GM18505 (cell line): ENCODE results near the gene UTP4.

Source experiments
- ATAC-seq: cut with Tn5 transposase; IDR thresholded peaks from one replicate; pipeline ENCODE4 v1.9.1; 2021; ENCODE audit not compliant: unreplicated experiment
- POLR2A ChIP-seq: IDR thresholded peaks from 4 replicates; pipeline ENCODE4 v1.6.1; 2011; ENCODE audit warnings: borderline replicate concordance; ENCODE audit not compliant: insufficient read depth, insufficient read length; ENCODE audit errors: extremely low read depth

Gene UTP4

DNA sequence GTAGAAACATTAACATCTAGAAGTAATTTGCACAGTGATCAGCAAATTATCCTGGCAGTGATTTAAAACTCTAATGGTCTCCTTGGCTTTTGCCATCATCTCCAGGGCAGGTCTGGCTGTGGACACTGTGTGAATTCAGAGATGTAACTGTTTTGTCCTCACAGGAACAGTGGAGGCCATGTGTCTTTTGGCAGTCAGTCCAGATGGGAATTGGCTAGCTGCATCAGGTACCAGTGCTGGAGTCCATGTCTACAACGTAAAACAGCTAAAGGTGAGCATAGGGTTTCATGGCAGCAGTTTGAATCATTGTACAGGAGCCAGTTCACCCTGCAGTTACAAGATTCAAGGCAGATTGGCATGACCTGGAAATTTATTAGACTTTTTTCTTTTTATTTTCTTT lies 27.7 kb downstream of the UTP4 start:
- ATAC-seq = no peak
- no peak for TF ChIP-seq POLR2A

DNA sequence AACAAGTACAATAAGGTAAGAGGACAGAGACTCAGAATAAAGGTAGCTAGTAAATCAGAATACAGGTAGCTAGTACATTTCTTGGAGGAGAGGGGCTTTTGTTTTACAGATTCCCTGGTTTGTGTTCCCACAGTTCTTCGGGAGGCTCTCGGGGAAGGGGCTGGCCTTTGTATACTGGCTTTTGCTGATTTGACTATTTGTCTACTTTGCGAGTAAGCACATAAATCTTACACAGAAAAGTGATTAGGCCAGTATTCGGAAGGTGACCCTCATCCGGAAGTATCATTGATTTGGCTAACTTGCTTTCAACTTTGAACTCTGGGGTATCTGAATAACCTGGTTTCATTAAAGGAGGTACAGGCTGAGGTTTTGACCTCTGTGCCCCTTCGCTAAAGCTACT lies 33.1 kb downstream of the UTP4 start:
- no peak for ATAC-seq
- TF ChIP-seq POLR2A = no peak

DNA sequence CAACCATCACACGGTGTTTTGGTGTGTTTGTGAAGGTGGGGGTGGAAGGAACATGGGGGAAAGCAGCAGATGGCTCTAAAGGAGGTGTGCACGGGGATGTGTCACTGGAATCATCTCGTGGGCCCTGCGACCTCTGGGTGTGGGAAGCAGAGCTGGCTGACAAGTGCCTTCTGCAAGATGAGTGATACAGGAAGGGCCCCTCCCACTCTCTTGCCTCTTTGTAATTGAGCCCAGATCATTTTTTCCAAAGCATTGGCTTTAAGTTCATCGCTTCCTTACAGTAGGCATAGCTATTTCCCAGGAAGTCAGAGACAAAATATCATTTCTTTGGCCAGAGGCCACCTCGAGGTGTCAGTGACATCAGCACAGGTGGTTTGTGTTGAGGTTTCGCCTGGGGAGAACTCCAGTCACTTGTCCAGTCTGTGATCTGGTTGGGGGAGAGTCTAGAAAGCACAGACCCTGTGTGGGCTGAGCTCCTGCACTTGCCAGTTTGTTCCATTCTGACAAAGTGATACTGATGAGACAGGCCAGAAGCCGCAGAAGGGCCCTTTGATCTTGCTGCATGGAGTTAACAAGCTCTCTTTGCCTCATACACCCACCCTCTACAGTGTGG lies 33.9 kb downstream of the UTP4 start:
- no peak for ATAC-seq
- no peak for TF ChIP-seq POLR2A

DNA sequence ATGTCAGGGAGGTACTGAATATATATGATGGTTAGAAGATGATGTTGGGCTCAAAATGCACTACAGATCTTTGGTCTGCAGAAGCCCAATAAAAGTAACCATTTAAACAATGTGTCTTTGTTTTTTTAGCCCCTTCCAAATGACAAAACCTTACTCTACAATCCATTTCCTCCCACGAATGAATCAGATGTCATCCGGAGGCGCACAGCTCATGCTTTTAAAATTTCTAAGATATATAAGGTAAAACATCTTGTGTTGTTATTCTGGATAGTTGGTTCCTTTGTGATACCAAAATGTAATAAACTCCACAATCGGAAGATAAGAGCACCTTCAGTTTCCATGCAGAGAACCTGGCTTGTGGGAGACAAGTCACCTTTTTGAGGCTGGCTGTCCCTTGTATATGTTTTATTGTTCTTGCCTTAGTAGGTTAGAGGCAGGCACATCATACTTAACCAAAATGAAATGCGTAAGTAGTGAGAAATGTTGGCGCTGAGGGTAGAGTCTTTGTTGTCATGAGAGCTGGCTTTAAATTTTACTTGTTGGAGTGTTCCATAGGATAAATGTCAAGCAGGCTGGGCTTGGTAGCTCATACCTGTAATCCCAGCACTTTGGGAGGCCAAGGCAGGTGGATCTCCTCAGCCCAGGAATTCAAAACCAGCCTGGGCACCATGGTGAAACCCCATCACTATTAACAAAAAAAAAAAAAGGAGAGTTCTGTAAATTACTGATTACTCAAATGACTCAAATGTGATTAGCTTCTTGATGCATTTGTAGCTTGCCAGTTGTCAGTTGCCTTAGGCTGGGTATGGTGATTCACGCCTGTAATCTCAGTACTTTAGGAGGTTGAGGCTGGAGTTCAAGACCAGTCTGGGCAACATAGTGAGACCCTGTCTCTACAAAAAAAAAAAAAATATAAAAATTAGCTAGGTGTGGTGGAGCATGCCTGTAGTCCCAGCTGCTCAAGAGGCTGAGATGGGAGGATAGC lies 34.8 kb downstream of the UTP4 start:
- TF ChIP-seq POLR2A = no peak
- ATAC-seq = no peak

DNA sequence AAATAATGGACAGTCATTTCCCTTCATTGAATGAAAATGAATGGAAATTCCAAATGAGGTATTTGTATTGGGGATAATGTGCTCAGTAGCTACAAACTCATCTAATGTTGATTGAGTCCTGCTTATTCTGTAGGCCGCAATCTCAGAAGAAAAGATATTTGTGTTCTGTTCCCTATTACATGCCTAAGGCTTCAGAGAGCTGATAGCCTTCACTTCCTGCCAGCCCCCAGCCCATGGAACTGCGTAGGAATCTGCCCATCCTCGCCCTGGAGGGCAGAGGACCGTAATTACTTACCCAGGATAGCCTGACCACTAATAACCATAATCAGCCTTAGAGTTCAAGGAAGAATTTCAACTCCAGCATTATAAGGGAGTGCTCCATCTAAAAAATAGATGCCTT lies 36.6 kb downstream of the UTP4 start:
- no peak for TF ChIP-seq POLR2A

DNA sequence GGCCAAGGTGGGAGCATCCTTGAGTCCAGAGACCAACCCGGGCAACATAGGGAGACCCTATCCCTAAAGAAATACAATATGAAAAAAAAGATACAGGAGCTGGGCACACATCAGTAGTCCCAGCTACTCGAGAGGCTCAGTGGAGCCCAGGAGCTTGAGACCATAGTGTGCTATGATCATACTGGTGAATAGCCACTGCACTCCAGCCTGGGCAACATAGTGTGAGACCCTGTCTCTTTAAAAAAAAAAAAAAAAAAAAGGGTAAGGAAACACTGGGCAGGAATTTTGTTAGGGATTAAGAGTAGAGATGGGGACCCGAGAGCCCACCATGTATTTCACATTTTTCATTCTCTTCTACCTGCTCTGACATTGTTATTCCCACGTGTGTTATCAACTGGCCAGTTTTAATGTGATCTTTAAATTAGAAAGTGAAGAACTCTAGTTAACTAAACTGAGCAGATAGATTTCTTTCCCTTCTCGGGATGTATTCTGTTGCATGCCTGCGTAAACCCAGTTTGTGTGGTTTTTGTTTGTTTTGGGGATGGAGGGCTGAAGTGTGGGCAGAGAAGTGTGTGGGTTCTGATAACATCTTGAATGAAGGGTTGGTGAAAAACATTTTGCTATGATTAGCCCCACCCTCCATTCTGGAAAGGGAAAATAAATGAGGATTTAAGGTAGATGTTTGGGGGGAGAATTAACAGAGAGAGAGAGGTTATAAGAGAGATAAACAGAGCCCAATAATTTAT lies 37.3 kb downstream of the UTP4 start:
- no peak for TF ChIP-seq POLR2A
- ATAC-seq = no peak

More for the DNA sequence above, 36.6 kb downstream of the UTP4 start:
- ATAC-seq = no peak

DNA sequence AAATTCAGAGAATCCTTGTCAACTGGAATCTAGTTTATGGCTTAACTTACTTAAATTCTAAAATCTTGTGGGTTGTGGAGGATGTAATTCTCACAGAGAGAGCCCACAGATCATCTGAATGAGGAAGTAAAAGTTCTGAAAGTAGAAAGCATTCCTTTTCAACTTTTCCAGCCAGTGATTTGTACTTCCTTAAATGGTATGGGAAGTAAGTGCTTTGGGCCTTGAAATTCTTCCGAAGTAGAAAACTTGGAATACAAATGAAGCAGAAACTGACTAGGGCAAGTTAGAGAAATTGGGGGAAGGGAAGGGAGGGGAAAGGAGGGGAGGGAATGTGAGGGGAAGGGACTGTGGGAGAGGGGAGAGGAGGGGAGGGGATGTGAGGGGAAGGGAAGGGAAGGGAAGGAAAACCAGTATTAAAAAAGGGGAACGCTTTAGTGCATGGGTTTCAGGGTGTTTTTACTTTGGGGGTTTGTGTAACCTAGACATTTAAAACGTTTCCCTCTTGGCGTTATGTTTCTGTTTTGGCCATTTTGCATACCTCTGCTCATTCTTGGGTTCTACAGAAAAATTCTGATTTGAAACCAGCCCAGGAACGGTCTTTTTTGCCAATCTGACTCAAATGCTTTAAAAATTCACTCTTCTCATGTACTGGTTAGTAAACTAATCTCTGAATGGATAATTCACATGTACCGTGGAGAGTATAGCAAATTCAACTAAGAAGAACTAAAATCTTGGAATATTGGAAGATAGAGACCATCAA lies 39.1 kb downstream of the UTP4 start:
- no peak for ATAC-seq
- no peak for TF ChIP-seq POLR2A

DNA sequence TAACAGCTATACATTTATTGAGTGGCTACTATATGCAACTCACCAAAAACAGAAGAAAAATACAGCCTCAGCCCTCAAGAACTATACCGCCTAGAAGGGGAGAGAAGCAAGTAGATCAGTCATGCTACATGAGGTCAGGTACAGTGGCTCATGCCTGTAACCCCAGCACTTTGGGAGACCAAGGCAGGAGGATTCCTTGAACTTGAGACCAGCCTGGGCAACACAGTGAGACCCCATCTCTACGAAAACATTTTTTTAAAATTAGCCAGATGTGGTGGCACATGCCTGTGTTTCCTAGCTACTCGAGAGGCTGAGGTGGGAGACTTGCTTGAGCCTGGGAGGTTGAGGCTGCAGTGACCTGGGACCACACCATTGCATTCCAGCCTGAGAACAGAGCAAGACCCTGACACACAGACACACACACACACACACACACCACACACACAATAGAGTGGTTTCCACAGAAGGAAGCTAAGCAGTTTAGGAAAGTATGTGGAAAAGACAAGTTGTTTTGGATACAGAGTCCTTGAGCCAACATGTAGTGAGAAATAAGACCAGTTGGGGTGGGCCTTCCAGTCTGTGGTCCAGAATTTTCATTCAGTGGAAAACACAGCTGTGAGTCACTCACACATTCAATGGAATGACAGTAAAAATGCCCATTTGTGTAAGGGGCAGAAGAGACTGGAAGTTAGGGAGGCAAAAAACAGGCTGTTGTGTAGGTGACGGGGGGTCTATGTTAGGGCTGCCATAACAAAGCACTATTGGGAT lies 43.8 kb downstream of the UTP4 start:
- ATAC-seq = no peak
- TF ChIP-seq POLR2A = no peak

DNA sequence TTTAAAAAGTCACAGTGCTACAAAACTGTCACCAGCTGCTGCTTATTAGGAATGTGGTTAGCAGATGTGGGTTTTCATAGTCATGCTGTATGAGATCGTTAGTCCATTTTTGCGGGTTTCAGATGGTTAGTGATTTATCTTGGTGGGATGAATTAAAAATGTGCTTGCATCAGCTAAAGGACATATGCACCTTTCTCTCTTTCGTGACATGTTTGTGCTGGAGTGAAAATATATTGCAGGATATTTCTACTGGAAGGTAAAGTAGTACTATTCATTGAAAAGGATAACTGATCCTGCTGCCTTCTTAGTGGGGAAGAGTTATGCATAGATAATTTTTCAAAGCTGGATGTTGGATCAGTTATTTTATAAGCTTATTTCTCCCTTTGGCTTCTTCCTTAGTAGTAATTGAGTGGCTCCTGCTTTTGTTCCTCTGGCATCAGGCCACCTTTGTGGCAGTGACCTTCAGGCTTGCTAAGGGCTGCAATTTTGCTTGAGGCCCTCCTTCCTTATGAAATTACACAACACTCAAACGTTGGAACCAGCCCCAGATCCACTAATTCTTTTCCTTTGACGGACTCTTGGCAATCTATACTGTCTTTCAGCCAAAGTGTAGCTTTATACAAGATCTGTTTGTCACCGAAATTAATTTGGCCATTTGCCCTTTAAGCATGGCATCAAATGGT lies 47.0 kb downstream of the UTP4 start:
- no peak for ATAC-seq
- TF ChIP-seq POLR2A = no peak

DNA sequence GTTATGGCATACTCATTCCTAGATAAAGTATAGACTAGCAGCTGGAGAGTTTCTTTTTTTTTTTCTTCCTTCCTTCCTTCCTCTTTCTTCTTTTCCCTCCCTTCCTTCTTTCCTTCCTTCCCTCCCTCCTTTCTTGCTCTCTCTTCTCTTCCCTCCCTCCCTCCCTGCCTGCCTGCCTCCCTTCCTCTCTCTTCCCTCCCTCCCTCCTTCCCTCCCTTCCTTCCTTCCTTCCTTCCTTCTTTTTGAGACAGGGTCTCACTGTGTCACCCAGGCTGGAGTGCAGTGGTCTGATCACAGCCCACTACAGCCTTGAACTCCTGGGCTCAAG lies 47.5 kb downstream of the UTP4 start:
- ATAC-seq = no peak
- no peak for TF ChIP-seq POLR2A

DNA sequence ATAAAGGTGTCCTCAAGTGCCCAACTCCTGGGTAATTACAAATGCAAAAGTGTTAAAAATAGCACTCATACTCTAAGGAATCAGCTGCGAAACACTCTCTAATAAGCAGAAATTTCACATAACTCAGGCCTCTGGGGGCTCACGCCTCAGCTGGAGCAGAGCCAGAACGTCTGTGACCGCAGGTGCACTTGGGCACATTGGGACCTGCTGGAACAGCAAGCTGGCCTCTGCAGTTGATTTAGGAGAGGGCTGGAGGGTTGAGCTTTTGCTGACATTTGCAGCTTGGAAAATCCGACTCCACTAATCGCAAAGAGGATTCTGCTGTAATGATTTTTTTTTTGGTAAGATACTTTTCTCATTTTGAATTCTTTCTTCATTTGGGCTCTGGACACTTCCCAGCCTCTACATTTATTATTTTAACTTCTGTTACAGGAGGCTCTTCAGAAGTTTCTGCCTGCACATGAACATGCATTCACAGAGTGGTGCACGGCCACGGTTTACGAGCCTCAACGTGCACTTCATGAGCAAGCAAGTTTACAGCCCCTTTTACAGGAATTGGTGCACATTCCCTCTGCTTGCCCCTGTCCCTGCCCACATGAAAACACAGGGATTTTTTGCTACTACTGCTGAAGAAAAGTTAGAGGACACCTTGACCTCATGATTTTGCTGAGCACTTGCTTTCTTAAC lies 50.4 kb downstream of the UTP4 start:
- ATAC-seq = no peak
- TF ChIP-seq POLR2A = no peak
